GM12891 (cell line): ENCODE results near the gene PSMB4.

Source experiments
- POLR2A ChIP-seq: IDR thresholded peaks from 2 replicates; pipeline ENCODE4 v1.6.1; 2011; ENCODE audit warnings: low read depth, low read length, control low read depth
- SPI1 ChIP-seq: IDR thresholded peaks from 2 replicates; pipeline ENCODE4 v1.6.1; 2011; ENCODE audit warnings: low read depth, low read length, control low read depth
- TAF1 ChIP-seq: IDR thresholded peaks from 2 replicates; pipeline ENCODE4 v1.6.1; 2011; ENCODE audit warnings: low read depth, low read length, control low read depth

DNA sequence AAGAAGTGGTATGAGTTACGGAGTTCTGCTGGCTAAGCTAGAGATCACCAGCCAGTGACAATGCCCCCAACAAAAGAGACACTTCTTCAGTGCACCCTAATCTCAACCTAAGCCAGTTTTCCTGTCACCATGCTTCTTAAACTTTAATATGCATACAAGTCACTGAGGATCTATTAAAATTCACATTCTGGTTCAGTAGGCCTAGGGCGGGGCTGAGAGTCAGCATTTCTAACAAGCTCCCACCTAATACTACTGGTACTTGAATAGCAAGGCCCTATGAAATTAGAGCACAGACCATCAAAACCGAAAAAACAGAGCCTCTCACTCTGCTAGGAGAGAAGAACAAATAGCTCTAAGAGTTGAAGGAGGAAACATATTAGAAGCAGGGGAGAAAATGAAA is 7.9 kb downstream of the PSMB4 start:
- TF ChIP-seq TAF1 (no peak), POLR2A (no peak), SPI1 (no peak)
